ENCODE results near the gene FLAD1. TPM values are rescaled to one million over a fixed set of nuclear protein-coding genes. Genes with fewer than 3 reads are reported as not detected.
A peak's percentile ranks its signal among the peaks of the same experiment; 100 is the strongest.

The FLAD1 gene
- total RNA-seq, 4 donors from 2014 or later = 19.5 to 29.6 (median 23.0) TPM

GRCh38 chr1:155007251-155007828, 24.2 kb downstream of the FLAD1 start:
- 53% methylated on average over 5 of the region's 6 CpGs for WGBS

GRCh38 chr1:155008015-155008941, 25.1 kb downstream of the FLAD1 start:
- no peaks in the 10 kb centered on the region for H3K9me3 ChIP-seq
- intact Hi-C loops (cut with DNase I) = no loop called here
- H3K27me3 ChIP-seq = no peaks in the 10 kb centered on the region
- no peak for DNase-seq (ENCODE audit: extremely low spot score)
- H3K27ac ChIP-seq (replicated peaks in 1 of 4) = peak overlapping the region; percentile 68 to 99 (median 86)
- H3K36me3 ChIP-seq = peaks cover 0 to 14% (median 5%) of the 10 kb centered on the region in 4 donors
- no peak for TF ChIP-seq POLR2AphosphoS5 (IDR thresholded peaks at IDR 0.05)
- TF ChIP-seq POLR2A (IDR thresholded peaks at IDR 0.05; ENCODE audit: low read depth) = no peak
- TF ChIP-seq CTCF (IDR thresholded peaks at IDR 0.05) = no peak
- no peak for TF ChIP-seq EP300 (IDR thresholded peaks at IDR 0.05)
- peak overlapping the region; percentile 18 to 32 (median 26) for H3K4me3 ChIP-seq
- whole genome bisulfite sequencing = 73% methylated on average over 13 of the region's 16 CpGs
- H3K4me1 ChIP-seq = peaks cover 68 to 98% (median 89%) of the 10 kb centered on the region in 4 donors

More at GRCh38 chr1:155007251-155007828, 24.2 kb downstream of the FLAD1 start:
- Histone ChIP-seq H3K36me3 (peaks cover 0 to 14% (median 5%) of the 10 kb centered on the region in 4 donors), H3K9me3 (no peaks in the 10 kb centered on the region), H3K4me3 (peak overlapping the region in 2 of 4 donors; percentile 20 to 32), H3K4me1 (peaks cover 60 to 88% (median 81%) of the 10 kb centered on the region in 4 donors), H3K27ac (replicated peaks in 1 of 4) (peak overlapping the region; percentile 68 to 99 (median 86)), H3K27me3 (no peaks in the 10 kb centered on the region)
- no peak for DNase-seq (ENCODE audit: extremely low spot score)
- intact Hi-C loops (cut with DNase I) = no loop called here
- TF ChIP-seq EP300 (IDR thresholded peaks at IDR 0.05) = no peak
- no peak for TF ChIP-seq POLR2A (IDR thresholded peaks at IDR 0.05; ENCODE audit: low read depth)
- no peak for TF ChIP-seq POLR2AphosphoS5 (IDR thresholded peaks at IDR 0.05)
- no peak for TF ChIP-seq CTCF (IDR thresholded peaks at IDR 0.05)

- intact Hi-C loops (cut with DNase I) = no loop called here
- Histone ChIP-seq H3K4me3 (peak overlapping the region; percentile 18 to 32 (median 26)), H3K27ac (replicated peaks in 1 of 4) (peak overlapping the region; percentile 68 to 99 (median 86)), H3K9me3 (no peaks in the 10 kb centered on the region), H3K27me3 (no peaks in the 10 kb centered on the region), H3K4me1 (peaks cover 72 to 100% (median 90%) of the 10 kb centered on the region in 4 donors), H3K36me3 (peaks cover 0 to 18% (median 11%) of the 10 kb centered on the region in 4 donors)
- DNase-seq (ENCODE audit: extremely low spot score) = no peak
- 88% methylated on average over 6 of the region's 12 CpGs for WGBS
- TF ChIP-seq CTCF (IDR thresholded peaks at IDR 0.05) (no peak), POLR2A (IDR thresholded peaks at IDR 0.05; ENCODE audit: low read depth) (no peak), EP300 (IDR thresholded peaks at IDR 0.05) (no peak), POLR2AphosphoS5 (IDR thresholded peaks at IDR 0.05) (no peak)
Measured at GRCh38 chr1:155009221-155009711, 26.1 kb downstream of the FLAD1 start.

- intact Hi-C loops (cut with DNase I) = no loop called here
- H3K4me3 ChIP-seq = peak overlapping the region in 2 of 4 donors; percentile 18 to 32
- peaks cover 4 to 22% (median 16%) of the 10 kb centered on the region in 4 donors for H3K36me3 ChIP-seq
- TF ChIP-seq POLR2AphosphoS5 (IDR thresholded peaks at IDR 0.05) = no peak
- TF ChIP-seq CTCF (IDR thresholded peaks at IDR 0.05) = no peak
- no peak for TF ChIP-seq POLR2A (IDR thresholded peaks at IDR 0.05; ENCODE audit: low read depth)
- no peak for TF ChIP-seq EP300 (IDR thresholded peaks at IDR 0.05)
- H3K9me3 ChIP-seq = no peaks in the 10 kb centered on the region
- H3K4me1 ChIP-seq = peaks cover 68 to 98% (median 85%) of the 10 kb centered on the region in 4 donors
- WGBS = 86% methylated on average over 5 of the region's 5 CpGs
- peak overlapping the region in 3 of 4 donors; percentile 65 to 74 (median 68) for H3K27ac ChIP-seq (replicated peaks in 1 of 4)
- no peak for DNase-seq (ENCODE audit: extremely low spot score)
- H3K27me3 ChIP-seq = no peaks in the 10 kb centered on the region
Measured at GRCh38 chr1:155009742-155010141, 26.6 kb downstream of the FLAD1 start.
